HepG2 (cell line): ENCODE data around the gene ANTXR1. TPM values are rescaled to one million over a fixed set of nuclear protein-coding genes. Genes with fewer than 3 reads are reported as not detected.

ENCODE experiments used
- DNMT3B ChIP-seq: conservative IDR thresholded peaks from 2 replicates; pipeline ENCODE4 v1.6.1; 2016; ENCODE audit warnings: missing biosample characterization, control low read depth
- EP300 ChIP-seq, 3 experiments: sonication (generic) in 1 of 3; formaldehyde crosslinking in 1 of 3; IDR thresholded peaks; 2 replicates each; pipeline versions ENCODE4 v1.5.1 to v1.6.1; 2011 to 2020; ENCODE audit warnings: low read depth in 2 of 3, low read length in 2 of 3, borderline replicate concordance in 1 of 3, improper control_type of control experiment in 1 of 3, mild to moderate bottlenecking in 1 of 3, missing genetic modification reagents in 1 of 3, moderate library complexity in 1 of 3
- FOSL2 ChIP-seq: sonication (generic); formaldehyde crosslinking; IDR thresholded peaks from 2 replicates; pipeline ENCODE4 v1.4.0; 2020; ENCODE audit warnings: missing genetic modification reagents
- FOXP1 ChIP-seq, 2 experiments: fragments of 450-650 bp in 1 of 2; IDR thresholded peaks; 2 replicates each; pipeline ENCODE4 v1.6.1; 2017 to 2018; ENCODE audit warnings: antibody characterized with exemption in 1 of 2
- HMG20A ChIP-seq: IDR thresholded peaks from 2 replicates; pipeline ENCODE4 v1.6.1; 2016; ENCODE audit warnings: borderline replicate concordance
- HNF4G ChIP-seq, 2 experiments: sonication (generic) in 1 of 2; formaldehyde crosslinking in 1 of 2; IDR thresholded peaks; 2 replicates each; pipeline versions ENCODE4 v1.4.0 to v1.6.1; 2011 to 2020; ENCODE audit warnings: borderline replicate concordance in 2 of 2, low read depth in 2 of 2, mild to moderate bottlenecking in 2 of 2, low read length in 1 of 2, missing genetic modification reagents in 1 of 2, moderate library complexity in 1 of 2
- ISL2 ChIP-seq: sonication (generic); formaldehyde crosslinking; IDR thresholded peaks from 2 replicates; pipeline ENCODE4 v1.5.0; 2020; ENCODE audit warnings: missing genetic modification reagents
- KDM6A ChIP-seq: IDR thresholded peaks from 2 replicates; pipeline ENCODE4 v1.6.1; 2016; ENCODE audit warnings: low read depth
- MIER2 ChIP-seq: IDR thresholded peaks from 2 replicates; pipeline ENCODE4 v1.6.1; 2016; ENCODE audit warnings: missing biosample characterization, missing genetic modification reagents
- MIER3 ChIP-seq: IDR thresholded peaks from 2 replicates; pipeline ENCODE4 v1.6.1; 2016; ENCODE audit warnings: missing compliant biosample characterization, borderline replicate concordance
- NCOR1 ChIP-seq: fragments of 200-600 bp; sonication (generic); IDR thresholded peaks from 2 replicates; pipeline ENCODE4 v1.7.0; 2017; ENCODE audit warnings: antibody characterized with exemption, low read length, borderline replicate concordance
- NR2F2 ChIP-seq: IDR thresholded peaks from 2 replicates; pipeline ENCODE4 v1.6.1; 2012; ENCODE audit warnings: low read depth, inconsistent platforms, borderline replicate concordance
- NR2F6 ChIP-seq, 2 experiments: IDR thresholded peaks; 2 replicates each; pipeline ENCODE4 v1.6.1; 2016; ENCODE audit warnings: antibody characterized with exemption in 1 of 2, mild to moderate bottlenecking in 1 of 2
- RARA ChIP-seq: IDR thresholded peaks from 2 replicates; pipeline ENCODE4 v1.6.1; 2016; ENCODE audit warnings: missing genetic modification reagents, missing compliant biosample characterization
- SAP130 ChIP-seq: IDR thresholded peaks from 2 replicates; pipeline ENCODE4 v1.6.1; 2016; ENCODE audit warnings: low read depth
- SIX1 ChIP-seq: sonication (generic); formaldehyde crosslinking; IDR thresholded peaks from 2 replicates; pipeline ENCODE4 v1.4.0; 2020; ENCODE audit warnings: missing genetic modification reagents, borderline replicate concordance
- SOX5 ChIP-seq: IDR thresholded peaks from 2 replicates; pipeline ENCODE4 v1.6.1; 2016; ENCODE audit warnings: borderline replicate concordance
- SYNCRIP ChIP-seq: fragments of 200-400 bp; formaldehyde crosslinking; IDR thresholded peaks from 2 replicates; pipeline ENCODE4 v1.6.1; 2018; ENCODE audit warnings: mild to moderate bottlenecking, low read depth, low read length; ENCODE audit not compliant: insufficient read depth
- TBX3 ChIP-seq: fragments of 450-650 bp; IDR thresholded peaks from 2 replicates; pipeline ENCODE4 v1.6.1; 2017; ENCODE audit warnings: antibody characterized with exemption, mild to moderate bottlenecking, inconsistent platforms, borderline replicate concordance
- ZBTB1 ChIP-seq: sonication (generic); formaldehyde crosslinking; IDR thresholded peaks from 2 replicates; pipeline ENCODE4 v1.4.0; 2020; ENCODE audit warnings: missing genetic modification reagents, borderline replicate concordance
- ZKSCAN1 ChIP-seq: fragments of 150-350 bp; IDR thresholded peaks from 2 replicates; pipeline ENCODE4 v1.6.1; 2014; ENCODE audit warnings: low read length
- ZNF33B ChIP-seq: sonication (generic); formaldehyde crosslinking; IDR thresholded peaks from 2 replicates; pipeline ENCODE4 v1.5.1; 2020; ENCODE audit warnings: mild to moderate bottlenecking, missing genetic modification reagents
- polyA plus RNA-seq, 8 experiments: library from polyadenylated mRNA; depleted of rRNA in 3 of 8; stranded (reverse) in 7 of 8; unstranded in 1 of 8; fragments of >200 nt; fragmentation: Illumina TruSeq in 4 of 8; extraction: Trizol in 4 of 8; gene quantifications; 2 replicates each; pipeline versions ENCODE4 v1.2.1 to v1.2.3, GENCODE V29; 2011 to 2016; ENCODE audit warnings: low read depth in 4 of 8, missing spikeins in 1 of 8, mixed read lengths in 1 of 8; ENCODE audit not compliant: insufficient read depth in 1 of 8
- total RNA-seq, 5 experiments: library from RNA; depleted of rRNA; stranded (reverse); fragments of >200 nt; fragmentation: Illumina TruSeq; extraction: Trizol; gene quantifications; 2 replicates each; pipeline ENCODE4 v1.2.3, GENCODE V29; 2016; ENCODE audit warnings: low read depth in 1 of 5
- TF ChIP-seq, protein P1 (sequence below): sonication (generic); formaldehyde crosslinking; IDR thresholded peaks from 2 replicates; pipeline ENCODE4 v1.5.0; 2020; ENCODE audit warnings: mild to moderate bottlenecking, missing genetic modification reagents, borderline replicate concordance
- TF ChIP-seq, protein P2 (sequence below): sonication (generic); formaldehyde crosslinking; IDR thresholded peaks from 2 replicates; pipeline ENCODE4 v1.4.0; 2020; ENCODE audit warnings: mild to moderate bottlenecking, missing genetic modification reagents, borderline replicate concordance

Gene ANTXR1
- total and polyA plus RNA-seq, 2 of the 13 experiments (the other 11 are each of a cell fraction or from before 2014, with no cell fraction given) = 4.5 to 12.7 TPM

DNA sequence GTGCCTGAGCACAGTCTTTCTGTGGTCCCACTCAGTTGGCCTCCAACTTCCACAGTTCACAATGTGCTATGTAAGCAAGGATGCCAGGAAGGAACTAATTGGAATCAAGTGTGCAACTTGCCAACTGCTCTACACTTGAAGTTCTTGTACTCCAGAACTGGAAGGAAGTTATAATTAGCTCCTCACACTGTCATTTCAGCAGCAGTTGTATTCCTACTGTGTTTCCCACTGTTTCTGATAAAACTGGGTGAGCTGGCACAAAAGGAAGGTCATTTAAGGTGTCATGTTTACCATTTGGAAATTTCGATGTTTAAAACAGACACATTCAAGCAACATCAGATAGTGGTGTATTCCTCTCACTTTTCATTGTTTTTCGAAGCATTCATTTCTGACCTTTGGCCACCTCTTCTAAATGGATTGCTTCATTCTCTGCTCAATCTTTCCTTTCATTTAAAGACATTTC lies 84.2 kb downstream of the ANTXR1 start (continued):
- TF ChIP-seq, protein P1, sequence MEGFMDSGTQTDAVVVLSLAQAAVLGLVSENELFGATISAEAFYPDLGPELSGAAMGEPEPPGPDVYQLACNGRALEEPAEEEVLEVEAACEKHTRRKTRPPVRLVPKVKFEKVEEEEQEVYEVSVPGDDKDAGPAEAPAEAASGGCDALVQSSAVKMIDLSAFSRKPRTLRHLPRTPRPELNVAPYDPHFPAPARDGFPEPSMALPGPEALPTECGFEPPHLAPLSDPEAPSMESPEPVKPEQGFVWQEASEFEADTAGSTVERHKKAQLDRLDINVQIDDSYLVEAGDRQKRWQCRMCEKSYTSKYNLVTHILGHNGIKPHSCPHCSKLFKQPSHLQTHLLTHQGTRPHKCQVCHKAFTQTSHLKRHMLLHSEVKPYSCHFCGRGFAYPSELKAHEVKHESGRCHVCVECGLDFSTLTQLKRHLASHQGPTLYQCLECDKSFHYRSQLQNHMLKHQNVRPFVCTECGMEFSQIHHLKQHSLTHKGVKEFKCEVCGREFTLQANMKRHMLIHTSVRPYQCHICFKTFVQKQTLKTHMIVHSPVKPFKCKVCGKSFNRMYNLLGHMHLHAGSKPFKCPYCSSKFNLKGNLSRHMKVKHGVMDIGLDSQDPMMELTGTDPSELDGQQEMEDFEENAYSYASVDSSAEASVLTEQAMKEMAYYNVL (CRISPR knock-in tag) = peak; percentile 75; the same call in 1 of the 2 replicates
- TF ChIP-seq ISL2 (CRISPR knock-in tag) (peak; percentile 74; the same call in 1 of the 2 replicates), SOX5 (CRISPR knock-in tag) (peak; percentile 96), NR2F6 (IDR thresholded peaks at IDR 0.05) (peak; percentile 91), NR2F6 (CRISPR knock-in tag; IDR thresholded peaks at IDR 0.05) (peak; percentile 79), FOXP1 (IDR thresholded peaks at IDR 0.05) (peak; percentile 69; the same call in 1 of the 2 replicates), FOXP1 (CRISPR knock-in tag; IDR thresholded peaks at IDR 0.05) (peak; percentile 84), SAP130 (CRISPR knock-in tag) (peak; percentile 25; the same call in 1 of the 2 replicates), MIER3 (CRISPR knock-in tag) (peak; percentile 25; the same call in 1 of the 2 replicates), RARA (peak; percentile 91), NR2F2 (peak; percentile 70; the same call in 1 of the 2 replicates), EP300 (IDR thresholded peaks at IDR 0.05; ENCODE audit: low read depth in 2 of 2, low read length in 2 of 2) (peak in 1 of 2 experiments; percentile 81; a peak in 2 of 4 replicates), EP300 (CRISPR knock-in tag; IDR thresholded peaks at IDR 0.05; ENCODE audit: borderline replicate concordance) (peak; percentile 36; the same call in 1 of the 2 replicates), HNF4G (IDR thresholded peaks at IDR 0.05; ENCODE audit: borderline replicate concordance, low read depth, low read length) (peak; percentile 65; the same call in 1 of the 2 replicates), HNF4G (CRISPR knock-in tag; IDR thresholded peaks at IDR 0.05; ENCODE audit: borderline replicate concordance, low read depth) (no peak), SYNCRIP (no peak), FOSL2 (CRISPR knock-in tag) (peak; percentile 43), ZKSCAN1 (peak; percentile 66; the same call in 1 of the 2 replicates), ZNF33B (CRISPR knock-in tag) (no peak), KDM6A (CRISPR knock-in tag) (peak; percentile 36; the same call in 1 of the 2 replicates), NCOR1 (peak; percentile 80), DNMT3B (CRISPR knock-in tag) (0 out of 2 replicates have a peak, but pooled peaks have one; percentile 50), HMG20A (CRISPR knock-in tag) (peak; percentile 49; the same call in 1 of the 2 replicates), TBX3 (peak; percentile 86), MIER2 (CRISPR knock-in tag) (peak; percentile 43; the same call in 1 of the 2 replicates), SIX1 (CRISPR knock-in tag) (peak; percentile 26; the same call in 1 of the 2 replicates), ZBTB1 (CRISPR knock-in tag) (no peak)
- TF ChIP-seq, protein P2, sequence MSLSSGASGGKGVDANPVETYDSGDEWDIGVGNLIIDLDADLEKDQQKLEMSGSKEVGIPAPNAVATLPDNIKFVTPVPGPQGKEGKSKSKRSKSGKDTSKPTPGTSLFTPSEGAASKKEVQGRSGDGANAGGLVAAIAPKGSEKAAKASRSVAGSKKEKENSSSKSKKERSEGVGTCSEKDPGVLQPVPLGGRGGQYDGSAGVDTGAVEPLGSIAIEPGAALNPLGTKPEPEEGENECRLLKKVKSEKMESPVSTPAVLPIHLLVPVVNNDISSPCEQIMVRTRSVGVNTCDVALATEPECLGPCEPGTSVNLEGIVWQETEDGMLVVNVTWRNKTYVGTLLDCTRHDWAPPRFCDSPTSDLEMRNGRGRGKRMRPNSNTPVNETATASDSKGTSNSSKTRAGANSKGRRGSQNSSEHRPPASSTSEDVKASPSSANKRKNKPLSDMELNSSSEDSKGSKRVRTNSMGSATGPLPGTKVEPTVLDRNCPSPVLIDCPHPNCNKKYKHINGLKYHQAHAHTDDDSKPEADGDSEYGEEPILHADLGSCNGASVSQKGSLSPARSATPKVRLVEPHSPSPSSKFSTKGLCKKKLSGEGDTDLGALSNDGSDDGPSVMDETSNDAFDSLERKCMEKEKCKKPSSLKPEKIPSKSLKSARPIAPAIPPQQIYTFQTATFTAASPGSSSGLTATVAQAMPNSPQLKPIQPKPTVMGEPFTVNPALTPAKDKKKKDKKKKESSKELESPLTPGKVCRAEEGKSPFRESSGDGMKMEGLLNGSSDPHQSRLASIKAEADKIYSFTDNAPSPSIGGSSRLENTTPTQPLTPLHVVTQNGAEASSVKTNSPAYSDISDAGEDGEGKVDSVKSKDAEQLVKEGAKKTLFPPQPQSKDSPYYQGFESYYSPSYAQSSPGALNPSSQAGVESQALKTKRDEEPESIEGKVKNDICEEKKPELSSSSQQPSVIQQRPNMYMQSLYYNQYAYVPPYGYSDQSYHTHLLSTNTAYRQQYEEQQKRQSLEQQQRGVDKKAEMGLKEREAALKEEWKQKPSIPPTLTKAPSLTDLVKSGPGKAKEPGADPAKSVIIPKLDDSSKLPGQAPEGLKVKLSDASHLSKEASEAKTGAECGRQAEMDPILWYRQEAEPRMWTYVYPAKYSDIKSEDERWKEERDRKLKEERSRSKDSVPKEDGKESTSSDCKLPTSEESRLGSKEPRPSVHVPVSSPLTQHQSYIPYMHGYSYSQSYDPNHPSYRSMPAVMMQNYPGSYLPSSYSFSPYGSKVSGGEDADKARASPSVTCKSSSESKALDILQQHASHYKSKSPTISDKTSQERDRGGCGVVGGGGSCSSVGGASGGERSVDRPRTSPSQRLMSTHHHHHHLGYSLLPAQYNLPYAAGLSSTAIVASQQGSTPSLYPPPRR (CRISPR knock-in tag) = 0 out of 2 replicates have a peak, but pooled peaks have one; percentile 22
